Measurements from ENCODE around the gene CSF2RB.

DNA sequence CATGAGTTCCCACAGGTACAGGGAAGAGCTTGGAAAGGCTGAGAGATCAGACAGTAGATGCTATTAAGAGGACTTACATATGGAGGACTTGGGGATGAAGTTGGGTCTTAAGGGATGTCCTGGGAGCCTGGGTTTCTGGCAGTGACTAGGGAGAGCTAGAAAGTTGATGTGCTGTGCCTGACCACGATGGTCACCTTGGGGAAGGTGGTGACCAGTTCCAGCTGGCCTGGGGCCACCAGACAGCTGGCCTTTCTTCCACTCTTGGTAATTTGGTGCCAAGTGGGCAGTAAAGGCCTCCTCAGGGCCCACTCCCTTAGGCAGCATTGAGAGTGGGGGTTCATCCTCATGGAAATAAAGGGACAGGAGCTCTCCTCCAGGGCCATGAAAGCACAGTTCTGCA, 13.9 kb upstream of the CSF2RB start:
- no peak for TF ChIP-seq EP300 (IDR thresholded peaks at IDR 0.05)
- no peak for TF ChIP-seq CTCF (IDR thresholded peaks at IDR 0.05)
- no peak for TF ChIP-seq POLR2AphosphoS5 (IDR thresholded peaks at IDR 0.05)
- no peak for TF ChIP-seq POLR2A (IDR thresholded peaks at IDR 0.05)

All from suprapubic skin (tissue), 4 donors.